C1 segment of cervical spinal cord (tissue), 14 donors: ENCODE results near the gene STXBP3.
A peak's percentile ranks its signal among the peaks of the same experiment; 100 is the strongest.

Experiments used
- DNase-seq, 14 donors: peaks; one replicate each; lab custom pipeline; 2025; lab: John Stamatoyannopoulos, UW

The STXBP3 gene

DNA sequence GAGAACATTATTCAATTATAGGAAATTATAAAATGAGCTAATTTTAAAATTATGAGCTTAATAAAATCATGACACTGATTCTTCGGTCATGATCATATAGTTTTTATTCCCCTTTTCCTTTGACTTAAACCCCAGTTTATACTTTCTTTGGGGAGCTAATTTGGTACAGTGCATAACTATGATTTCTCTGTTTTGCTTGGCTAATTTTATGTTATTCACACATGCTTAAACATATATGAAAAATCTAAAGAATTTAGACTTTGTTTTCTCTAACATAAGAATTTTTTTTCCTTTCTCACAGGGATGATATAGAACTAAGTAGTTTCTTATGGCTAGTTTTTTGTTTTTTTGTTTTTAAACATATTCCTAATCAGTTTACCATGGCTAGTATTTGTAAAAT is 52.5 kb downstream of the STXBP3 start:
- no peak for DNase-seq

- no peak for DNase-seq
Observed at GRCh38 chr1:108801101-108801500, 54.6 kb downstream of the STXBP3 start.

DNA sequence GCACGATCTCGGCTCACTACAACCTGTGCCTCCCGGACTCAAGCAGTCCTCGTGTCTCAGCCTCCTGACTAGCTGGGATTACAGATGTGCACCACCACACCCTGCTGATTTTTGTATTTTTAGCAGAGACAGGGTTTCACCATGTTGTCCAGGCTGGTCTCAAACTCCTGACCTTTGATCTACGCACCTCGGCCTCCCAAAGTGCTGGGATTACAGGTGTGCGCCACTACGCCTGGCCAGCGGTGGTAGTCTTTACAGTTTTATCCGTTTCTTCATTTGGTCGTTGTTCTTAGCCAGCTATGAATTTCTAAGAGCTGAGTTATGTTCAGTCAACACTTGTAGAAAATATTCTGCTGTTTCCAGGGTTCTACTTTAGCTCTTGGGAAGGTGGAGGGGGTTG is 57.1 kb downstream of the STXBP3 start:
- DNase-seq: no peak

DNA sequence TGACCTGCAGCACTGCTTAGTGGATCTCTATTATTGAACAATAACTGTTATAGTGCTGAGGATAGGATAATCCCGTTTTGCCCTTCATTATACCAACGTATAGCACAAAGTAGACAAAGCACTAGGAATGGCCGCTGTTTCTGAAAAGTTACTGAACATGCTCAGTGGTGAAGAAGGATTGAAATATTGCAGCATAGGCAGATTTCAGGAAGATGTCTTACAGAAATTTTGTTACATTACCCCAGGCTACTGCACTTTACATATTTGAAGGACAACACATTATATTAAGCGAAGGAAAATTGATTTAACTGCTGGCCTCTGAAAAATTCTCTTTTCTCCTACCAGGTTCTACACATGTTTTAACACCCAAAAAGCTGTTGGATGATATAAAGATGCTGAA is 62.0 kb downstream of the STXBP3 start:
- DNase-seq: no peak

DNA sequence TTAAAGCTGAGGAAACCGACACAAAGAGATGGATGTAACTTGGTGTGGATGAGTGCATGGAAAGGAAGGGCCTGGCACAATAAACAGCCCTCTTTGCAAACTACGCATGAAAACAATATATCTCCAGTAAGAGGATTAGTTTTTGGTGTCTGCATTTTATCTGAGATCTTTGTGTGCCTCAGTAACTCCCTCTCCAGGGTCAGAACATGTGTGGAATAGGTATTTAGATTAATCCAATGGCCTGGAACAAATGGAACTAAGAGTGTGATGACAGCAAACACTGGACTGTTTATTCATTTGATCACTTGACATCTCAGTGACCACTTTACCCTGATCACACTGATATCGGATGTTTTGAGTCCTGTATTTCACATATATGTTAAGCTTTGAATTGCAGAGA is 65.1 kb downstream of the STXBP3 start:
- no peak for DNase-seq

GRCh38 chr1:108813326-108813725 is 66.9 kb downstream of the STXBP3 start:
- DNase-seq: no peak

GRCh38 chr1:108814343-108815125 is 68.1 kb downstream of the STXBP3 start:
- peak in 5 of 14 donors; percentile 15 to 34 (median 16) for DNase-seq

DNA sequence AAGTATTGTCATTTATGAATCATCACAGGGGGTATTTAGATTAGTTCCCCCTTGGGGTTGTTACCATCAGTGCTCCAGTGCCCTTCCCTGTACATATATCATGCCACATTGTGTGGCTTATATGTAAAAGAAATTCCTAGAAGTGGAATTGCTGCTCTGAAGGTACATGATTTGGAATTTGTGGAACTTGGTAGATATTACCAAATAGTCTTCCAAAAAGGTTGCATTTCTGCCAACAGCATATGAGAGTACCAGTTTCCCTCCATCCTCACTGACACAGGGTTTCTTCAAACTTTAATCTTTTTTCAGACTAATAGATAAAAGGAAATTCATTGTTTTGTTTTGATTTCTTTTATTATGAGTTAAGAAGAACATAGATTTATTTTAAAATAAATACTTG is 69.1 kb downstream of the STXBP3 start:
- no peak for DNase-seq

DNA sequence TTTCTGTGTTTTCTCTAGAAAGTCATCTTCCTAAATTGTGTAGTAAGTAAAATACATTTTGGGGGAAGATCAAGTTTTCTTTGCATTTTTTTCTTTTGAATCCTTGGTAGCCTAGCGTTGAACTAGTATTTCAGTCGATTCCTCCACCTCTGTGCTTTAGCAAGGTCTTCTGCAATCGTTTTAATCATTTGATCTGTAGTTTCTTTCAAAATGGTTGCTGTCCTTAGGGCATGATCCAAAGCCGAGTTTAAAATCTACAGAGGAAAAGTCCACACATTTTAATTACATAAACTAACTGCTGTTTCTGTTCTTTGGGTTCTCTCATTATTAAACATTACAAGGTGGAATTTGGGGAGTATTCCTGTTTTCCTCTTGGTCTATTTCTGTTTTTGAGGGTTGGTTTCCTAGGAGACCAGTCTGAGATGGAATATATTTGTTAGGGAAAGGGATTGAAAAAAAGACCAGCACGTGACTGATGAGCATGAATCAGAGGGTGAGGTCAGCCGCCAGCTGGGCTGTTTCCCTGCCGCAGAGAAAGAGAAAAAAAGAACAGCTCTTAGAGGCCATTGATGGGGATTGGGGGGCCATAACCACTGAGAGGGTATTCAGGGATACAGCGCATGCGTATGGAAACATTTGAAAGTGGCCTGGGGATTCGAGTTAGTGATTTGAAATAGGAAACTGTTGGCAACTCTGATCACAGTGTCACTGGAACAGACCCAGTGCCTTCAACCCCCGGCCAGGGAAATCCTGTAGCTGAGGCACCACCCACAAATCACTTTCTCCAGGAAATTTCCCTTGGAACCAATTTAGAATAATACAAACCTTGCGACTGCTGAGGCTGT is 69.8 kb downstream of the STXBP3 start:
- peak in 13 of 14 donors; percentile 51 to 87 (median 75) for DNase-seq

GRCh38 chr1:108817016-108817415 is 70.5 kb downstream of the STXBP3 start:
- DNase-seq: peak in 10 of 14 donors; percentile 34 to 74 (median 48)

DNA sequence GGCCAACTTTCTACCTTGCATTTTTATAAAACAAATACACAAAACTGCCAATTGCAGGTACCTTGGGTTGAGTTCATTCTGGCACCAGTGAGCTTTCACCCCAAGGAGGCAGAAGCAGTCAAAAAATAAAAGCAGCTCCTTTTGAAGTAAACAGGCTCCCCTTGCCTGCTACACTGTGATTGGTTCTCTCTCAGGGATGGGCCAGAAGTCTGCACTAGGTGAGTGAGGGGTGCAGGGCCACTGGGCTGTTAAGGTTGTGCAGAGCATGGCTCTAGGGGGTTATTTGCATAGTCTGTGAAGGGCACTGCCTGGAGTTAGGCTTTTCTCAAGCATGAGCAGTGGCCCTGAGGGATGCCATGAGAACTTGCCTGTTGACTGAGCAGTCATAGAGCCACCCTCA is 71.3 kb downstream of the STXBP3 start:
- no peak for DNase-seq

GRCh38 chr1:108819878-108820277 is 73.4 kb downstream of the STXBP3 start:
- DNase-seq: no peak

DNA sequence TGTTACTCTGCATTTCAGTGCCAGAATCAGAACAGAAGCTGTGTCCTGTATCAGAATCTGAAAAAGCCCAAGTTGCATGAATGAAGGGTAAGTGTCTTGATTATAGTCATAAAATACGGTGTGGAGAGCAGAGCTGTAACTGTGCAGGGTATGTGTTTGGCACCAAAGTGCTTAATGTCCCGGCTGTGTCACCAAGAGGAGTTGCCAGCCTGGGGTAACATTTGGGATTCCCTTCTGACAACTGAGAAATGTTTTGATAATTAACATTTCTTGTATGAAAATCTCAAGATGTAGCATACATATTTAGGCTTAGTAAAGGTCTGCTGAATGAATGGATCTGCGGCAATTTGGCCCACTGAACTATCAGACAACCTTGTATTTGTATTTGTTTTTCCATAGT is 77.2 kb downstream of the STXBP3 start:
- DNase-seq: no peak

DNA sequence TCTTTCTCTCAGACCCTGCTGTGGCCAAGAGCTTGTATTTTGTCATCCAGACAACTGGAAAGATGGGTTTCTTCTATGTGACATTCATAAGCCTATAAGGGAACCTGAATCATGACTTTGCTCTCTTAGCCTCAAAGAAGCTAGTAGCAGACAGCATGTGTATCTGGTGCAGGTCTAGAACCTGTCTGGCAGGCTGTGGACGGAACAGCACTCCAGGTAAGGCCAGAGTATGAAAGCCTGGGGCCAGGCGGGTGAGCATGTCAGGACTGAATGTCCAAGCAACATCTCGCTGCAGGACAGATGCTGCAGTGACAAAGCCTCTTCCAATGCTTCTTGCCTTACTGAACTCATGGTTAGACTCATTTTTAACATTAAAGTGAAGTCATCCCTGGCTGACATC is 77.6 kb downstream of the STXBP3 start:
- DNase-seq: no peak

- DNase-seq: peak in 1 of 14 donors; percentile 5
Observed at GRCh38 chr1:108826081-108826635, 79.7 kb downstream of the STXBP3 start.

GRCh38 chr1:108828074-108828961 is 81.8 kb downstream of the STXBP3 start:
- DNase-seq: peak in 11 of 14 donors; percentile 48 to 79 (median 66)

- no peak for DNase-seq
Observed at GRCh38 chr1:108829498-108829916, 83.0 kb downstream of the STXBP3 start.

GRCh38 chr1:108830119-108831008 is 83.9 kb downstream of the STXBP3 start:
- peak in 11 of 14 donors; percentile 21 to 80 (median 46) for DNase-seq

- peak in 1 of 14 donors; percentile 6 for DNase-seq
Observed at GRCh38 chr1:108831225-108831624, 84.8 kb downstream of the STXBP3 start.

DNA sequence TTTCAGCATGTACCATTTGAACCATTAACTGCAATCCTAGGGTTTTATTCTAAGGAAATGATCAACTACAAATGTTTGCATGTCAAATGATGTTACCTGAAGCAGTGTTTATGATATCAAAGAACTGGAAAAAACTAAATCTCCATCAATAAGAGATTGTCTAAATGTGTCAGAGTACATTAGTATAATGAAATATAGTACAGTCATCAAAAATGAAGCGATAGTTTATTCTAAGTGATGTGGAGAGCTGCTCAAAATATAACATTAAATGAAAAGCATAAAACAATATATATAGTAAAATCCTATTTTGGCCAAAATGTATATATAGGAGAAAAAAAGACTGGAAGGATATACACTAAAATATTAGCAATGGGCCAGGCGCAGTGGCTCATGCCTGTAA is 86.5 kb downstream of the STXBP3 start:
- DNase-seq: no peak
